Psoas muscle (tissue), 8 donors: Measurements from ENCODE around the gene FBXW9. TPM values are rescaled to one million over a fixed set of nuclear protein-coding genes. Genes with fewer than 3 reads are reported as not detected.

Source experiments
- ATAC-seq, 4 donors: fragments of 200-7000 bp; cut with Tn5 transposase; one replicate each; pipeline ENCODE4 v1.9.1; 2020; ENCODE audit warnings: moderate library complexity in 3 of 4, mild to moderate bottlenecking in 2 of 4
- DNase-seq, 2 donors: peaks; one replicate each; pipeline ENCODE4 v3.0.0-alpha.2; 2020
- H3K27ac ChIP-seq: fragments of 200-600 bp; one replicate; pipeline ENCODE4 v1.8.0; 2022
- H3K27me3 ChIP-seq, 3 donors: fragments of 200-600 bp in 1 of 3; one replicate each; pipeline versions ENCODE4 v1.6.1 to v1.8.0; 2013 to 2022; ENCODE audit warnings: low read length in 2 of 3, mild to moderate bottlenecking in 2 of 3, moderate library complexity in 1 of 3; ENCODE audit not compliant: insufficient read depth in 3 of 3
- H3K36me3 ChIP-seq, 2 donors: fragments of 200-600 bp in 1 of 2; one replicate each; pipeline versions ENCODE4 v1.6.1 to v1.8.0; 2013 to 2022; ENCODE audit warnings: low read depth in 1 of 2, mild to moderate bottlenecking in 1 of 2, moderate library complexity in 1 of 2; ENCODE audit not compliant: insufficient read depth in 1 of 2
- H3K4me1 ChIP-seq: fragments of 200-600 bp; one replicate; pipeline ENCODE4 v1.8.0; 2022
- H3K4me3 ChIP-seq: fragments of 200-600 bp; one replicate; pipeline ENCODE4 v1.8.0; 2022; ENCODE audit warnings: mild to moderate bottlenecking
- H3K9me3 ChIP-seq: fragments of 200-600 bp; one replicate; pipeline ENCODE4 v1.8.0; 2022
- CTCF ChIP-seq: fragments of 200-600 bp; IDR thresholded peaks from one replicate; pipeline ENCODE4 v1.8.0; 2022; ENCODE audit warnings: antibody characterized with exemption
- WGBS, 3 donors: extraction: QIAGEN DNeasy Blood & Tissue Kit; methylation state at CpG; one replicate each; pipeline versions ENCODE4 v1.1.6 to v1.1.7; 2013; 5-methylcytosine and 5-hydroxymethylcytosine counted together
- intact Hi-C, 2 donors: fragments of 100-400 bp; cut with DNase I; formaldehyde crosslinking; loops; one replicate each; pipeline versions ENCODE4 v1.11.0 to v1.14.2; 2022
- polyA plus RNA-seq, 3 donors: library from polyadenylated mRNA; stranded (reverse); fragments of 200-250 nt; gene quantifications; one replicate each; pipeline ENCODE4 v1.2.3, GENCODE V29; 2013
- total RNA-seq, 4 donors: library from RNA; stranded (reverse); fragmentation: NEBNext Ultra II Directional in 2 of 4; extraction: Animal tissue kit (Norgen Biotek cat#: 25700) in 2 of 4; gene quantifications; one replicate each; pipeline versions ENCODE4 v1.2.1 to v1.2.4, GENCODE V29; 2021 to 2023
- donor health status: healthy with polysubstance abuse.
- donor health status: DM: no; HTN: no; CAD: no; lungs with moderate emphysema.
- donor health status: Bipolar disorder and iron deficiency.
- donor health status: healthy.
- donor health status: DM: yes; HTN: yes; CAD: no.
- donor health status: DM: no; HTN: no; CAD: no.
- donor health status: DM: no; HTN: no; CAD: no.
- donor health status: DM: yes; HTN: yes; CAD: no.

FBXW9 gene
- total and polyA plus RNA-seq, 7 donors = 1.2 to 9.2 (median 2.2) TPM

- DNase-seq = no peak
- TF ChIP-seq CTCF = no peak
- intact Hi-C loops = no loop called here
- Histone ChIP-seq H3K4me1 (peaks cover 10% of the 10 kb centered on the region), H3K4me3 (peak overlapping the region; percentile 93), H3K36me3 (peaks cover 0 to 22% of the 10 kb centered on the region in 2 donors), H3K9me3 (no peaks in the 10 kb centered on the region), H3K27me3 (no peaks in the 10 kb centered on the region), H3K27ac (no peak overlapping the region)
- WGBS, 3 donors = 74 to 78% (median 77%) methylated on average over 2 of the region's 2 CpGs
- no peak for ATAC-seq
These were observed 1.3 kb downstream of the FBXW9 start for GRCh38 chr19:12695096-12695495.

GRCh38 chr19:12694641-12695040 lies 1.8 kb downstream of the FBXW9 start:
- no peak for TF ChIP-seq CTCF
- WGBS, 3 donors = 82 to 91% (median 85%) methylated on average over 16 of the region's 16 CpGs
- DNase-seq (no peak), ATAC-seq (no peak)
- intact Hi-C loops = no loop called here
- Histone ChIP-seq H3K27ac (no peak overlapping the region), H3K4me3 (no peak overlapping the region), H3K4me1 (peaks cover 10% of the 10 kb centered on the region), H3K36me3 (peaks cover 0 to 17% of the 10 kb centered on the region in 2 donors), H3K27me3 (no peaks in the 10 kb centered on the region), H3K9me3 (no peaks in the 10 kb centered on the region)

- no peak for DNase-seq
- intact Hi-C loops = no loop called here
- peaks cover 10% of the 10 kb centered on the region for H3K4me1 ChIP-seq
- no peak overlapping the region for H3K27ac ChIP-seq
- 83 to 89% (median 86%) methylated on average over 5 of the region's 5 CpGs for WGBS, 3 donors
- no peaks in the 10 kb centered on the region for H3K9me3 ChIP-seq
- ATAC-seq = no peak
- no peak for TF ChIP-seq CTCF
- H3K4me3 ChIP-seq = no peak overlapping the region
- H3K36me3 ChIP-seq = peaks cover 0 to 6% of the 10 kb centered on the region in 2 donors
- H3K27me3 ChIP-seq = no peaks in the 10 kb centered on the region
These were observed 3.5 kb downstream of the FBXW9 start for GRCh38 chr19:12692960-12693359.

- Histone ChIP-seq H3K27ac (no peak overlapping the region), H3K36me3 (peaks cover 0 to 4% of the 10 kb centered on the region in 2 donors), H3K4me1 (no peaks in the 10 kb centered on the region), H3K4me3 (no peak overlapping the region), H3K9me3 (no peaks in the 10 kb centered on the region), H3K27me3 (no peaks in the 10 kb centered on the region)
- DNase-seq (no peak), ATAC-seq (no peak)
- 69 to 82% (median 78%) methylated on average over 25 to 26 of the region's 26 CpGs for WGBS, 3 donors
- no peak for TF ChIP-seq CTCF
- intact Hi-C loops = no loop called here
These were observed 6.7 kb downstream of the FBXW9 start for GRCh38 chr19:12689581-12690216.

GRCh38 chr19:12689012-12689411 lies 7.4 kb downstream of the FBXW9 start:
- H3K27ac ChIP-seq = no peak overlapping the region
- no peak for DNase-seq
- no peaks in the 10 kb centered on the region for H3K27me3 ChIP-seq
- peaks cover 0 to 4% of the 10 kb centered on the region in 2 donors for H3K36me3 ChIP-seq
- TF ChIP-seq CTCF = no peak
- no peaks in the 10 kb centered on the region for H3K9me3 ChIP-seq
- 90 to 93% (median 91%) methylated on average over 11 to 12 of the region's 12 CpGs for WGBS, 3 donors
- ATAC-seq = no peak
- no peak overlapping the region for H3K4me3 ChIP-seq
- intact Hi-C loops = no loop called here
- no peaks in the 10 kb centered on the region for H3K4me1 ChIP-seq
